ENCODE results near the gene MAML2. TPM values are rescaled to one million over a fixed set of nuclear protein-coding genes. Genes with fewer than 3 reads are reported as not detected.

Gene MAML2
- total RNA-seq, 1 donor from 2014 or later: 4.1 TPM

GRCh38 chr11:96052921-96053651 lies 289.9 kb downstream of the MAML2 start:
- peak; percentile 52 for ATAC-seq
- intact Hi-C loops (cut with micrococcal nuclease): no loop called here
- no peak for DNase-seq

GRCh38 chr11:96051820-96052219 lies 291.2 kb downstream of the MAML2 start:
- DNase-seq (no peak), ATAC-seq (no peak)
- intact Hi-C loops (cut with micrococcal nuclease): no loop called here

GRCh38 chr11:96050435-96051182 lies 292.4 kb downstream of the MAML2 start:
- ATAC-seq (no peak), DNase-seq (no peak)
- intact Hi-C loops (cut with micrococcal nuclease): no loop called here

- ATAC-seq (no peak), DNase-seq (no peak)
- intact Hi-C loops (cut with micrococcal nuclease): no loop called here
These were observed 293.6 kb downstream of the MAML2 start for GRCh38 chr11:96049426-96049825.

GRCh38 chr11:96045622-96046456 lies 297.2 kb downstream of the MAML2 start:
- intact Hi-C loops (cut with micrococcal nuclease): no loop called here
- peak; percentile 38 for DNase-seq
- ATAC-seq: peak; percentile 82

GRCh38 chr11:96044747-96045146 lies 298.2 kb downstream of the MAML2 start:
- DNase-seq (no peak), ATAC-seq (no peak)
- intact Hi-C loops (cut with micrococcal nuclease): no loop called here

GRCh38 chr11:96044311-96044710 lies 298.7 kb downstream of the MAML2 start:
- DNase-seq (no peak), ATAC-seq (no peak)
- intact Hi-C loops (cut with micrococcal nuclease): no loop called here

GRCh38 chr11:96043291-96043690 lies 299.7 kb downstream of the MAML2 start:
- intact Hi-C loops (cut with micrococcal nuclease): no loop called here
- ATAC-seq (no peak), DNase-seq (no peak)

- ATAC-seq (no peak), DNase-seq (no peak)
- intact Hi-C loops (cut with micrococcal nuclease): no loop called here
These were observed 304.9 kb downstream of the MAML2 start for GRCh38 chr11:96038046-96038445.

- ATAC-seq: no peak
- no peak for DNase-seq
- intact Hi-C loops (cut with micrococcal nuclease): no loop called here
These were observed 305.5 kb downstream of the MAML2 start for GRCh38 chr11:96037405-96037949.

- intact Hi-C loops (cut with micrococcal nuclease): no loop called here
- DNase-seq (no peak), ATAC-seq (no peak)
These were observed 306.1 kb downstream of the MAML2 start for GRCh38 chr11:96036863-96037262.

GRCh38 chr11:96035740-96036078 lies 307.3 kb downstream of the MAML2 start:
- intact Hi-C loops (cut with micrococcal nuclease): no loop called here
- no peak for DNase-seq
- peak; percentile 36 for ATAC-seq

GRCh38 chr11:96035031-96035739 lies 307.8 kb downstream of the MAML2 start:
- no peak for DNase-seq
- intact Hi-C loops (cut with micrococcal nuclease): no loop called here
- ATAC-seq: peak; percentile 45

GRCh38 chr11:96033599-96033998 lies 309.4 kb downstream of the MAML2 start:
- no peak for DNase-seq
- intact Hi-C loops (cut with micrococcal nuclease): no loop called here
- ATAC-seq: peak; percentile 24

GRCh38 chr11:96033095-96033494 lies 309.9 kb downstream of the MAML2 start:
- DNase-seq: no peak
- intact Hi-C loops (cut with micrococcal nuclease): no loop called here
- ATAC-seq: no peak

- no peak for ATAC-seq
- no peak for DNase-seq
- intact Hi-C loops (cut with micrococcal nuclease): no loop called here
These were observed 314.2 kb downstream of the MAML2 start for GRCh38 chr11:96028746-96029145.

- ATAC-seq (no peak), DNase-seq (no peak)
- intact Hi-C loops (cut with micrococcal nuclease): no loop called here
These were observed 316.0 kb downstream of the MAML2 start for GRCh38 chr11:96027021-96027420.

GRCh38 chr11:96026310-96026709 lies 316.7 kb downstream of the MAML2 start:
- ATAC-seq: no peak
- intact Hi-C loops (cut with micrococcal nuclease): no loop called here
- no peak for DNase-seq

GRCh38 chr11:96024666-96025065 lies 318.3 kb downstream of the MAML2 start:
- ATAC-seq (no peak), DNase-seq (no peak)
- intact Hi-C loops (cut with micrococcal nuclease): no loop called here

Data from left ventricle myocardium superior (tissue), 1 donor.